Measurements from ENCODE around the gene NT5C3A. TPM values are rescaled to one million over a fixed set of nuclear protein-coding genes. Genes with fewer than 3 reads are reported as not detected.
A peak's percentile ranks its signal among the peaks of the same experiment; 100 is the strongest.

The NT5C3A gene
- total RNA-seq, 4 donors from 2014 or later, result 37.5 to 101 (median 71.4) TPM

DNA sequence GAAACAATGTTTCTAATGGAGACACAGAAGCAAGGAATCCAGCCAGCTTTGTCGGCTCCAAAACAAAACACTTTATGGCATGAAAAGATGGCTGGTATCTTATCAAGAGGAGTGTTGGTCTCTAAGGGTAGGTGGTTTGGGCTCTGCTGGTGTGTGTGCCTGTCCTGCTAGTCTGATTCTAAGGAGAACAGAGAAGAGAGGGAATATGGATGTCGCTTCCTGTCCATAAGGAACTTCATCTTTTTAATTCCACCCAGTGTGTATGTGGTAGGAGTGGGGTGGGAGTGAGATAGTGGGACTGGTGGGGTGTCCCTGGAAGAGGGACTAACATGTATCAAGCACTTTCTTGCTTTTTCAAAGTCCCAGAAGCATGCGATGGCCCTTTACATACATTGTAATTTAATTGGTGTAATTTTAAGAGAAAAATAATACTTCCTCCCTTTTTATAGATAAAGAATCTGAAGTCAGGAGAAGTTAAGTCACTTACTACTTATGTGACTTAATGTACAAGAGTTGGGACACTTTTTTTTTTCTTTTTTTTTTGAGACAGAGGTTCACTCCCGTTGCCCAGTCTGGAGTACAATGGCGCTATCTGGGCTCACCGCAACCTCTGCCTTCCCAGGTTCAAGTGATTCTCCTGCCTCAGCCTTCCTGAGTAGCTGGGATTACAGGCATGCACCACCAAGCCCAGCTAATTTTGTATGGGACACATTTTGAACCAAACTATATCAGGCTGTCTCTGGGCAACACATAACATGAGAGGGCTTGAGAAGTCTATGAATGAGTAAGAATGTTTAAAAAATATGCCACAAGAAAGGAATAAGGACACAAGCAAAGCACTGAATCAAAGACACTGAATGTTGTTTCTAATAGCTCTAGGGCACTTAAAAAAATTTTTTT lies 18.8 kb downstream of the NT5C3A start:
- intact Hi-C loops (cut with DNase I; ENCODE audit: low total_unique reads), result loop anchor here (5.0 to 10.0 kb wide), 3 partner anchors 86 to 549 kb away; partner anchors contain the start of genes AVL9, FKBP9 and LSM5
- ATAC-seq, result no peak

DNA sequence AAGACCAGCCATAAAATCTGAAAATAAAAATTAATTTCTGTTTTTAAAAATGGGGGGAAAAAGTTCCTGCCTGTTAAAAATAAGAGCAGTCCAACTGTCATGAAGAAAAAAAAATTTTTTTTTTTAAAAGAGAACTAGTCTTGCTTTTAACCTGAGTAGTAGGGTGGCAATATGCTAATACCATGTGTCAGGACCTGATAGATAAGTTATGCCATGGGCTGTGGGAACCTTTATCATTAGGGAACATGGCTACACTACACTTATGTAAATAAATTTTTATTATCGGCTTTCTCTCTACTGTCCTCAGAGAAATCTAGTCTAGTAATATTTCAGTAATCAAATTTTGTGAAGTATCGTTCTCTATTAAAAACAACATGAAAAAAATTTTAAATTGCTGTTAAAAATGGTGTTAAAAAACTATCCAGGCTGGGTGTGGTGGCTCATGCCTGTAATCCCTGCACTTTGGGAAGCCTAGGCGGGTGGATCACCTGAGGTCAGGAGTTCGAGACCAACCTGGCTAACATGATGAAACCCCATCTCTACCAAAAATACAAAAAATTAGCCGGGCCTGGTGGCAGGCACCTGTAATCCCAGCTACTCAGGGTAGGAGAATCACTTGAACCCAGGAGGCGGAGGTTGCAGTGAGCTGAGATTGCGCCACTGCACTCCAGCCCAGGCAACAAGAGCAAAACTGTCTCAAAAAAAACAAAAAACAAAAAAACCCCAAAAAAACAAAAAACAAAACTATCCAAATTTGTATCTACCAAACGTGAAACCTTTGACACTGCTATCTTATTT lies 20.7 kb downstream of the NT5C3A start:
- TF ChIP-seq, protein P1, sequence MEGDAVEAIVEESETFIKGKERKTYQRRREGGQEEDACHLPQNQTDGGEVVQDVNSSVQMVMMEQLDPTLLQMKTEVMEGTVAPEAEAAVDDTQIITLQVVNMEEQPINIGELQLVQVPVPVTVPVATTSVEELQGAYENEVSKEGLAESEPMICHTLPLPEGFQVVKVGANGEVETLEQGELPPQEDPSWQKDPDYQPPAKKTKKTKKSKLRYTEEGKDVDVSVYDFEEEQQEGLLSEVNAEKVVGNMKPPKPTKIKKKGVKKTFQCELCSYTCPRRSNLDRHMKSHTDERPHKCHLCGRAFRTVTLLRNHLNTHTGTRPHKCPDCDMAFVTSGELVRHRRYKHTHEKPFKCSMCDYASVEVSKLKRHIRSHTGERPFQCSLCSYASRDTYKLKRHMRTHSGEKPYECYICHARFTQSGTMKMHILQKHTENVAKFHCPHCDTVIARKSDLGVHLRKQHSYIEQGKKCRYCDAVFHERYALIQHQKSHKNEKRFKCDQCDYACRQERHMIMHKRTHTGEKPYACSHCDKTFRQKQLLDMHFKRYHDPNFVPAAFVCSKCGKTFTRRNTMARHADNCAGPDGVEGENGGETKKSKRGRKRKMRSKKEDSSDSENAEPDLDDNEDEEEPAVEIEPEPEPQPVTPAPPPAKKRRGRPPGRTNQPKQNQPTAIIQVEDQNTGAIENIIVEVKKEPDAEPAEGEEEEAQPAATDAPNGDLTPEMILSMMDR (IDR thresholded peaks at IDR 0.05 in 4 of 5, conservative IDR thresholded peaks at IDR 0.05 in 1 of 5), result no peak
- TF ChIP-seq POLR2A (IDR thresholded peaks at IDR 0.05), result no peak
- ATAC-seq, result no peak
- Histone ChIP-seq H3K4me1 (peaks cover 55 to 60% of the 10 kb centered on the region in 2 donors), H3K27ac (peak overlapping the region; percentile 84 to 95 (median 90)), H3K4me3 (peak overlapping the region; percentile 54 to 68 (median 62)), H3K9me3 (no peaks in the 10 kb centered on the region), H3K27me3 (no peaks in the 10 kb centered on the region), H3K36me3 (no peaks in the 10 kb centered on the region)
- intact Hi-C loops (cut with DNase I; ENCODE audit: low total_unique reads) (loop anchor here (2.0 to 10.0 kb wide), 4 partner anchors 21 to 547 kb away; partner anchors contain the start of genes AVL9, FKBP9, LSM5 and NT5C3A), in situ Hi-C loops (cut with MboI; ENCODE audit: low sequenced_read_pairs in 4 of 4) (no loop called here)
- no peak for DNase-seq

More for the DNA sequence above, 18.8 kb downstream of the NT5C3A start:
- TF ChIP-seq, protein P1 (IDR thresholded peaks at IDR 0.05 in 4 of 5, conservative IDR thresholded peaks at IDR 0.05 in 1 of 5), result no peak
- TF ChIP-seq POLR2A (IDR thresholded peaks at IDR 0.05), result no peak
- H3K27ac ChIP-seq, result peak overlapping the region; percentile 84 to 95 (median 90)
- H3K4me3 ChIP-seq, result no peak overlapping the region
- no peaks in the 10 kb centered on the region for H3K36me3 ChIP-seq
- H3K9me3 ChIP-seq, result no peaks in the 10 kb centered on the region
- DNase-seq, result no peak
- no peaks in the 10 kb centered on the region for H3K27me3 ChIP-seq
- in situ Hi-C loops (cut with MboI; ENCODE audit: low sequenced_read_pairs in 4 of 4), result no loop called here
- H3K4me1 ChIP-seq, result peaks cover 54 to 57% of the 10 kb centered on the region in 2 donors

DNA sequence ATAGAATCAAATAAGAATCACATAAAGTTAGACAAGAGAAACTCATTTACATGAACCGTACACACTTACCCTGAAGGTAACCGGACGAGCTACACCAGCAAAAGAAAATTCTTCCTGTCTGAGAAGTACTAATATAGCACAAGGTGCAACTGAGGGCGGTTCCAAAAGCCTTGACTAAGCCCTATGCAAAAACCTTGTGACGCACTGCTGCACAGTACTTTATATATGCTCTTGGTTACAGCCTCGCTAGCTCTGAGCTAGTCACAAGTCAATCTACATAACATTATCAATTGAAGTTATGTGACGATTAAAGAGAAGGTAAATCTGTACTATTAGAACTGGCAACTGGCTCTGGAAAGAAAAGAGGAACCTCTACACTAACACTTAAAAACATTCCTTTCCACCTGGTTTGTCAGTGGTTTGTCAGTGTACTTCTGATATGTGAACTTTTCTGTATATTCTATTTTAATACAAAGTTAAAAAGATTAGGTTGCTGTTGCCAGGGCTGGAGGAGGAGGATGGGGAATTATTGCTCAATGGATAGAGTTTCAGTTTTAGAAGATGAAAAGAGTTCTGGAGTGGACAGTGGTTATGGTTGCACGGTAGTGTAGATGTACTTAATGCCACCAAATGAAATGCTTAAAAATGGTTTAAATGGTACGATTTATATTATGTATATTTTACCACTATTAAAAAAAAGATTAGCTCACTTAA lies 21.6 kb downstream of the NT5C3A start:
- in situ Hi-C loops (cut with MboI; ENCODE audit: low sequenced_read_pairs in 4 of 4) (no loop called here), intact Hi-C loops (cut with DNase I; ENCODE audit: low total_unique reads) (loop anchor here (2.0 to 10.0 kb wide), 4 partner anchors 22 to 546 kb away; partner anchors contain the start of genes AVL9, FKBP9, LSM5 and NT5C3A)
- ATAC-seq (peak; percentile 90 to 91), DNase-seq (peak; percentile 73)
- Histone ChIP-seq H3K4me3 (peak overlapping the region; percentile 54 to 68 (median 62)), H3K27me3 (no peaks in the 10 kb centered on the region), H3K36me3 (no peaks in the 10 kb centered on the region), H3K4me1 (peaks cover 55 to 61% of the 10 kb centered on the region in 2 donors), H3K9me3 (no peaks in the 10 kb centered on the region), H3K27ac (peak overlapping the region; percentile 84 to 95 (median 90))
- peak; percentile 71 to 92 for TF ChIP-seq POLR2A (IDR thresholded peaks at IDR 0.05)
- TF ChIP-seq, protein P1 (IDR thresholded peaks at IDR 0.05 in 4 of 5, conservative IDR thresholded peaks at IDR 0.05 in 1 of 5), result no peak

DNA sequence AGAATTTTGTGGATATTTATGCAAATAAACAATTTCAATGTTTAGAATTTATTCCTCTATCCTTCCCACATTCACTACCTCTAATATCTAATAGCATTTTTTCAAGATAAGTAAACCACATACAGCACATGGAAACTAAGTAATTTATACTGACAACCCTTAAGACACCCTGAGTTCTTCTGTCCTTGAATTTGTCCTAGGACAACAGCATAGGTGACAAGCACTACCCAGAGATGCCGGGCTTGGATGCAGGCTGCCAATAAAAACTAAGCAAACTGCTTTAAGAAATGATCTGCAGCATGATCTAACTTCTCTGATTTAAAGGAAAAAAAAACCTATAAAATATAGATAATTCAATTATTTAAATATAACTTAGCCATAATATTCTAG lies 22.7 kb downstream of the NT5C3A start:
- TF ChIP-seq, protein P1 (IDR thresholded peaks at IDR 0.05 in 4 of 5, conservative IDR thresholded peaks at IDR 0.05 in 1 of 5), result no peak
- no peak for TF ChIP-seq POLR2A (IDR thresholded peaks at IDR 0.05)
- Histone ChIP-seq H3K27ac (peak overlapping the region; percentile 84 to 95 (median 90)), H3K27me3 (no peaks in the 10 kb centered on the region), H3K36me3 (no peaks in the 10 kb centered on the region), H3K4me3 (peak overlapping the region; percentile 54 to 68 (median 62)), H3K4me1 (peaks cover 49 to 57% of the 10 kb centered on the region in 2 donors), H3K9me3 (no peaks in the 10 kb centered on the region)
- peak in 1 of 2 donors; percentile 57 for ATAC-seq
- in situ Hi-C loops (cut with MboI; ENCODE audit: low sequenced_read_pairs in 4 of 4), result no loop called here
- peak in 1 of 2 donors; percentile 36 for DNase-seq
- intact Hi-C loops (cut with DNase I; ENCODE audit: low total_unique reads), result loop anchor here (2.0 to 10.0 kb wide), 6 partner anchors 23 to 545 kb away; partner anchors contain the start of genes AVL9, FKBP9, KBTBD2 and LSM5

All from gastrocnemius medialis (tissue), 4 donors.